H9 (cell line): ENCODE measurements around the gene RALGAPA1. TPM values are rescaled to one million over a fixed set of nuclear protein-coding genes. Genes with fewer than 3 reads are reported as not detected.

Experiments used
- DNase-seq: peaks from one replicate; pipeline ENCODE4 v3.0.0-alpha.2; 2017
- H2AFZ ChIP-seq: one replicate; pipeline ENCODE4 v1.6.1; 2013; ENCODE audit warnings: mild to moderate bottlenecking, low read length, control low read depth, moderate library complexity
- H2AK5ac ChIP-seq: 2 replicates; pipeline ENCODE4 v1.6.1; 2013; ENCODE audit warnings: low read length, control low read depth, mixed read lengths; ENCODE audit not compliant: insufficient read length
- H2BK120ac ChIP-seq: one replicate; pipeline ENCODE4 v1.6.1; 2013; ENCODE audit warnings: low read depth, mild to moderate bottlenecking, low read length, control low read depth, inconsistent platforms; ENCODE audit not compliant: poor library complexity, severe bottlenecking
- H2BK12ac ChIP-seq: 2 replicates; pipeline ENCODE4 v1.6.1; 2013; ENCODE audit warnings: low read length, control low read depth, mixed read lengths, low read depth; ENCODE audit not compliant: insufficient read length
- H2BK15ac ChIP-seq: 2 replicates; pipeline ENCODE4 v1.6.1; 2013; ENCODE audit warnings: low read depth, low read length, control low read depth
- H2BK20ac ChIP-seq: one replicate; pipeline ENCODE4 v1.6.1; 2013; ENCODE audit warnings: low read depth, mild to moderate bottlenecking, low read length, control low read depth, inconsistent platforms; ENCODE audit not compliant: poor library complexity, severe bottlenecking
- H2BK5ac ChIP-seq: 2 replicates; pipeline ENCODE4 v1.6.1; 2013; ENCODE audit warnings: low read length, control low read depth, mixed read lengths; ENCODE audit not compliant: insufficient read length
- H3K14ac ChIP-seq: 2 replicates; pipeline ENCODE4 v1.6.1; 2013; ENCODE audit warnings: low read length, control low read depth; ENCODE audit not compliant: insufficient read depth
- H3K18ac ChIP-seq: 2 replicates; pipeline ENCODE4 v1.6.1; 2013; ENCODE audit warnings: low read depth, mild to moderate bottlenecking, mixed read lengths, low read length, control low read depth; ENCODE audit not compliant: insufficient read length
- H3K23ac ChIP-seq: 2 replicates; pipeline ENCODE4 v1.6.1; 2013; ENCODE audit warnings: low read length, control low read depth, mixed read lengths, low read depth; ENCODE audit not compliant: insufficient read length
- H3K23me2 ChIP-seq: 2 replicates; pipeline ENCODE4 v1.6.1; 2013; ENCODE audit warnings: low read depth, mild to moderate bottlenecking, mixed read lengths, low read length, control low read depth; ENCODE audit not compliant: insufficient read length, poor library complexity, severe bottlenecking
- H3K27ac ChIP-seq: 2 replicates; pipeline ENCODE4 v1.5.1; 2013; ENCODE audit warnings: low read length, control low read depth, mixed read lengths, low read depth; ENCODE audit not compliant: insufficient read length
- H3K27me3 ChIP-seq: 2 replicates; pipeline ENCODE4 v1.6.1; 2013; ENCODE audit warnings: low read length, control low read depth, inconsistent platforms; ENCODE audit not compliant: insufficient read depth
- H3K4ac ChIP-seq: 2 replicates; pipeline ENCODE4 v1.6.1; 2013; ENCODE audit warnings: low read depth, mild to moderate bottlenecking, control low read depth, inconsistent platforms, low read length, moderate library complexity
- H3K4me1 ChIP-seq: 2 replicates; pipeline ENCODE4 v1.6.1; 2013; ENCODE audit warnings: low read length, control low read depth, inconsistent platforms; ENCODE audit not compliant: insufficient read depth
- H3K4me2 ChIP-seq: 2 replicates; pipeline ENCODE4 v1.6.1; 2013; ENCODE audit warnings: low read length, control low read depth, mixed read lengths; ENCODE audit not compliant: insufficient read length, insufficient read depth
- H3K56ac ChIP-seq: 2 replicates; pipeline ENCODE4 v1.6.1; 2013; ENCODE audit warnings: low read depth, mild to moderate bottlenecking, mixed read lengths, low read length, control low read depth; ENCODE audit not compliant: insufficient read length
- H3K79me1 ChIP-seq: 2 replicates; pipeline ENCODE4 v1.6.1; 2013; ENCODE audit warnings: low read depth, mild to moderate bottlenecking, moderate library complexity, low read length, control low read depth, inconsistent platforms; ENCODE audit not compliant: insufficient read depth, poor library complexity, severe bottlenecking
- H3K79me2 ChIP-seq: 2 replicates; pipeline ENCODE4 v1.6.1; 2013; ENCODE audit warnings: low read length, control low read depth, inconsistent platforms; ENCODE audit not compliant: insufficient read depth
- H3K9ac ChIP-seq: 2 replicates; pipeline ENCODE4 v1.6.1; 2013; ENCODE audit warnings: low read length, control low read depth, mixed read lengths; ENCODE audit not compliant: insufficient read length; ENCODE audit errors: extremely low read depth
- H3K9me3 ChIP-seq: one replicate; pipeline ENCODE4 v1.6.1; 2013; ENCODE audit warnings: low read depth, low read length, inconsistent platforms; ENCODE audit not compliant: control insufficient read depth
- H3T11ph ChIP-seq: one replicate; pipeline ENCODE4 v1.6.1; 2013; ENCODE audit warnings: mild to moderate bottlenecking, low read length, control low read depth, inconsistent platforms
- H4K20me1 ChIP-seq: one replicate; pipeline ENCODE4 v1.6.1; 2013; ENCODE audit not compliant: control insufficient read depth, insufficient read length, insufficient read depth
- H4K5ac ChIP-seq: 2 replicates; pipeline ENCODE4 v1.6.1; 2013; ENCODE audit warnings: low read depth, mild to moderate bottlenecking, mixed read lengths, low read length, control low read depth; ENCODE audit not compliant: insufficient read length
- H4K8ac ChIP-seq: replicated peaks from 2 replicates; pipeline ENCODE4 v1.6.1; 2013; ENCODE audit warnings: low read length, control low read depth, mixed read lengths, low read depth; ENCODE audit not compliant: insufficient read length
- H4K91ac ChIP-seq: 2 replicates; pipeline ENCODE4 v1.6.1; 2013; ENCODE audit warnings: low read depth, mild to moderate bottlenecking, moderate library complexity, mixed read lengths, low read length, control low read depth; ENCODE audit not compliant: insufficient read length
- H3K27ac Mint-ChIP-seq, 3 experiments: 2 replicates in 2 of 3; 3 replicates in 1 of 3; pipeline ENCODE4 v1.8.0; 2020 to 2021; ENCODE audit warnings: mixed read lengths in 3 of 3, mild to moderate bottlenecking in 1 of 3, moderate library complexity in 1 of 3
- H3K27me3 Mint-ChIP-seq: 2 replicates; pipeline ENCODE4 v1.8.0; 2021; ENCODE audit warnings: low read depth, mild to moderate bottlenecking, moderate library complexity, mixed read lengths
- H3K36me3 Mint-ChIP-seq, 3 experiments: 2 replicates in 2 of 3; 3 replicates in 1 of 3; pipeline ENCODE4 v1.8.0; 2020 to 2021; ENCODE audit warnings: low read depth in 3 of 3, mixed read lengths in 3 of 3; ENCODE audit not compliant: insufficient read depth in 1 of 3
- H3K4me1 Mint-ChIP-seq, 2 experiments: 2 replicates each; pipeline ENCODE4 v1.8.0; 2020; ENCODE audit warnings: mixed read lengths in 2 of 2
- H3K4me3 Mint-ChIP-seq, 2 experiments: 2 replicates in 1 of 2; 3 replicates in 1 of 2; pipeline ENCODE4 v1.8.0; 2020 to 2021; ENCODE audit warnings: mild to moderate bottlenecking in 2 of 2, mixed read lengths in 2 of 2, moderate library complexity in 1 of 2
- H3K9me3 Mint-ChIP-seq, 2 experiments: 2 replicates in 1 of 2; 3 replicates in 1 of 2; pipeline ENCODE4 v1.8.0; 2020; ENCODE audit warnings: mild to moderate bottlenecking in 2 of 2, mixed read lengths in 2 of 2, moderate library complexity in 1 of 2
- CTCF ChIP-seq: fragments of 200-600 bp; sonication (generic); conservative IDR thresholded peaks from 3 replicates; pipeline ENCODE4 v1.8.0; 2021; ENCODE audit warnings: antibody characterized with exemption, mild to moderate bottlenecking
- WGBS: extraction: QIAGEN DNeasy Blood & Tissue Kit; methylation state at CpG from one replicate; pipeline ENCODE4 v1.1.7; 2013; ENCODE audit warnings: missing lambda C conversion rate, low lambda C conversion rate, mixed read lengths; ENCODE audit not compliant: insufficient read length; ENCODE audit errors: extremely low coverage; 5-methylcytosine and 5-hydroxymethylcytosine counted together
- total RNA-seq: library from RNA; stranded (reverse); gene quantifications from 2 replicates; pipeline ENCODE4 v1.2.1, GENCODE V29; 2021

Gene RALGAPA1
- total RNA-seq, 1 experiment from 2014 or later = 29.8 TPM

DNA sequence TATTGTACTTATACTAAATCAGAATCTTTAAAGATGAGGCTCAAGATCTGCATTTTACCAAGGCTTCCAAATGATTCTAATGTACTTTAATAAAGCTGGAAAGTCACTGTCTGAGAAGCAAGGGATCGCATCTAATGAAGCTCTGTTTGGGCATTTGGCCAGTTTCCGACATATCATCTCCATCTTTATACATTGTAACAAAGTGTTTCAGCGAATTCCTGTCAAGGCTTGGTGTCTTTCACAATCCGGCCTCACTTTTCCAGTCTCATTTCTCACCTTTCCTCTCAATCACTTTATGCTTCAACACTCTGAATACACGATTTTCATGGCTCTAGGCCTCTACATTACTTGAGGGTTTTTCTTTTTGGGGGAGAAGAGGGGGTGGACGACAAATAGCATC lies 302.6 kb downstream of the RALGAPA1 start:
- Histone ChIP-seq H3K14ac (no peak overlapping the region), H2BK20ac (no peak overlapping the region), H3K9ac (no peak overlapping the region), H3K79me2 (no peaks in the 10 kb centered on the region), H2AK5ac (no peak overlapping the region), H4K20me1 (no peaks in the 10 kb centered on the region), H2BK12ac (no peak overlapping the region), H3K56ac (no peak overlapping the region), H2BK120ac (no peak overlapping the region), H3K23me2 (no peaks in the 10 kb centered on the region), H4K91ac (no peak overlapping the region), H2BK15ac (no peak overlapping the region), H3K4me1 (no peaks in the 10 kb centered on the region), H3K23ac (no peak overlapping the region), H3T11ph (no peak overlapping the region), H2BK5ac (no peak overlapping the region), H4K8ac (no peak overlapping the region), H3K4ac (no peak overlapping the region), H3K27ac (no peak overlapping the region), H2AFZ (no peak overlapping the region), H3K79me1 (no peaks in the 10 kb centered on the region), H3K18ac (no peak overlapping the region), H3K4me2 (no peak overlapping the region), H3K27me3 (no peaks in the 10 kb centered on the region), H3K9me3 (no peaks in the 10 kb centered on the region), H4K5ac (no peak overlapping the region)
- Mint-ChIP-seq H3K36me3 (no peaks in the 10 kb centered on the region), H3K27ac (no peak overlapping the region), H3K27me3 (peaks cover 1% of the 10 kb centered on the region; the same call in 1 of the 2 replicates), H3K9me3 (peaks cover 5 to 7% of the 10 kb centered on the region in 2 experiments; a peak in 2 of 5 replicates), H3K4me1 (no peaks in the 10 kb centered on the region), H3K4me3 (no peak overlapping the region)
- WGBS = no CpG with 5 or more reads among the region's 6 CpGs
- no peak for DNase-seq
- TF ChIP-seq CTCF = no peak
